HG02763 (cell line): ENCODE data around the gene CSTA.
A peak's percentile ranks its signal among the peaks of the same experiment; 100 is the strongest.

Source experiments
- ATAC-seq: cut with Tn5 transposase; IDR thresholded peaks from one replicate; pipeline ENCODE4 v1.9.1; 2021; ENCODE audit warnings: mild to moderate bottlenecking, moderate library complexity; ENCODE audit not compliant: unreplicated experiment

Gene CSTA

DNA sequence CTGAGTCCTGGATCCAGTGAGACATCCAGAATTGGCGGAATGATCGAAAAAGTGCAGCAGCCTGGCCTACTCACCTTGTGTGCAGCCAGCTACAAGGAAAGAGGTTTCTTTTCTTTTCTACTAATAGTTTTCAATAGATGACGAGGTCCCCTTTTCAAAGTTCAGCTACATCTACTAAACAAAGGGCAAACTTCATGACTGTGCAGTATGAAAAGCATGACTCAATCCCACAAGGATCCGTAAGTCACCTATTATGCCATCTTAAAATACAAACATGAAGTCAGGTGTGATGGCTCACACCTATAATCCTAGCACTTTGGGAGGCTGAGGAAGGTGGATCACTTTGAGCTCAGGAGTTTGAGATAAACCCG is 41.3 kb downstream of the CSTA start:
- ATAC-seq: no peak

DNA sequence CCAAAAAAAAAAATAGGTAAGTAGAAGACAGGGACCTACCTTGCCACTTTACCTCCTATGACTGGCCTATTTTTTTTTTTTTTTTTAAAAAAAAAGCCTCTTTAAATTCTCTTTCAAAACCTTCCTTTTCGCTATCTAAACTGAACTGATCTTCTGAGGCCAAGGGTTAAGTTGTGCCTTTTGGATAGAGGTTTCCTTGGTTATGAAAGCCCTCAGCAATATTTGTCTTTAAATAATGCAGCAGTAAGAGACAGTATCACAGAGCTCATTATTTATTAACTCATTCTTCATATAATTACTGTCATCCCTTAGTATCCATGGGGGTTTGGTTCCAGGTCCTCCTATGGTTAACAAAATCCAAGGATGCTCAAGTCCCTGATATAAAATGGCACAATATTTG is 49.0 kb downstream of the CSTA start:
- ATAC-seq: no peak

- ATAC-seq: no peak
Observed at GRCh38 chr3:122377975-122378374, 52.9 kb downstream of the CSTA start.

DNA sequence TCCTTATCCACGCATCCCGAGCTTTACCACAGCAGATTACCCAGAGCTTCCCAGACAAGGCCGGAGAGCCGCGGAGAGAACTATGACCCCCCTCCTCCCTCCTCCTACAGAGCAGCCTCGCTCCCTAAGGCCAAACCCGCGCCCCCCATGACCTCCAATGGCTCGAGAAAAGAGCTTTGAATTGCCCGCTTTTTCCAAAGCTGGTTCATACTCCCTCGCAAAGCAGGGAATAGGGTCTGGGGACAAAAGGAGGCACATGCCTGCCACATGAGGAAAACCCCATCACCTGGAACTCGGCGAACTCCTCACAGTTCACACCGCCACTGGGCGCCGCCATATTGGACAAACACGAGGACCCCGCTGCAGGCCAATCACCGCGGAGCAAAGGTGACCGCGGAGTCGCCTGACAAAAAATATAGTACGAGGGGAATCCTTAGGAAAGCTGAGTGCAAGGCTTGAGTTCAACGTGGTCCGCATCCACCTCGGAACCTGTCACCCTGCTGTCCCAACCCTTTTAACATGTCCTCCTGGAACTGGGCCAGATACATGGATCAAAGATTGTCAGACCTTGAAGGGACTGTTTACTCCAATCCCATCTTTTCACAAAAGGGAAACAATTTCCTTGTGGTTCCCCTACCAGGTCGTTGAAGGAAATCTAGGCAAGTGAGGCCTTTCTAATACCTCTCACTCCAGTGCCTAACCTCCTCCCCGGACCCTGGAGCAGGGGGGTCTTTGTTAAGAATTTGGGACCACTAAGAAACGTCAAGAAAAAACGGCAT is 58.0 kb downstream of the CSTA start, which contains the start of gene MIX23:
TSS of gene MIX23 (minus strand) at position 344 of the 779 bp plus-strand sequence. CDS start at position 337, 7 bp downstream.
- peak; percentile 43 for ATAC-seq

DNA sequence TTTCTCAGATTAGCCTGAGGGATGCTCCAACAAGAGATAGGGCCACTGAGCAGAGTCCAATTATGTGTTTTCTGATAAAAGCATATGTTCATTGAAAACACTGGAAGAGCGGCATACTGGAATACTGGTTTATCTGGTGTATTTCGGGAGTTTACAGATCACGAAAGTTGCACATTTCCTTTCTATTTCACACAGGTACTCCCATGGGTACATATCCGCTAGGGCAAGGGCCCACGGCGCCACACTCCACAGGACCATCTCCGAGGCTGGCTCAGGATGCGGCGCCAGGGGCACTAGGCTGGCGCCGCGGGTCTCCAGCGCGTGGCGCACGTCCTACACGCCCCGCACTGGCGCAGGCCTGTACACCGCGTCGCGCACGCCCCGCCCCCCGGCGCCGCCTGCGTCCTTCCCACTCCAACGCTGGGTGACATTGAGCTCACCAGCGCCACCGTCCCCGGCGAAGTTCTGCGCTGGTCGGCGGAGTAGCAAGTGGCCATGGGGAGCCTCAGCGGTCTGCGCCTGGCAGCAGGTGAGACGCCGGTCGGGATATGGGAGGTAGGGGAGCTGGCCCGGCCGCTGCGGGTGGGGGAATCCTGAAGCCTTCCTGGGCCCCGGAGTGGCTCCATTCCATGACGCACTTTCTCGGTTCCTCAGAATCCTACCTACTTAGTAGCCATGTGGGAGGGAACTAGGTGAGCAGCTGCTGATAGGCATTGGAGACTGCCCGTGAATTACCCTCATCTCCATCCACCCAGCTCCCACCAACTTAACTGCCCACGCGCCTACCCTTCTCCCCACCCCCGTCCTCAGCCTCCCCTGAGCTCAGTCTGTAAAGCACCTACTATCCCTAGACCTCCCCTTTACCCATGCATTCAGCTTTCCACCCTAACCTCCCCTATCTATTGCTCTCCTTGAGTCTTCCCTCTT is 59.0 kb downstream of the CSTA start, which contains the start of gene FAM162A:
TSS of gene FAM162A (plus strand) at position 412 of the 927 bp plus-strand sequence. CDS start at position 496, 84 bp downstream.
- peak; percentile 92 for ATAC-seq

DNA sequence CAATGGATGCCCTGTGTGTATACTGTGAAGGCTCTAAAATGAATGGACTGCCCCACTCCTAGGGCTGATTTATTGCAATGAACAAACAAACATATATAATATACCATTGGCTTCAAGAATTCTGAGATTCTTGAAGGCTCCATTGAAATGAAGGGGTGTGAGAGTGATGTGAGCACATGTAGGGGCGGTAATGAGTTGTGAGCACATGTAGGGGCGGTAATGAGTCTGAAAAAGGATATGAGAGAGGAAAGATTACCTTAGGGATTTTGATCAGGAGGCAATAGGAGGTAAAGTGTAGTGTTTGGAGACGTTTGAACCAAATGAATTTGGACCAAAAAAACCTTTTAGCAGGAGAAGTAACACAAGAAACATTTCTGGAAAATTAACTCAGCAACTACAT is 62.7 kb downstream of the CSTA start:
- no peak for ATAC-seq

- no peak for ATAC-seq
Observed at GRCh38 chr3:122389197-122389596, 64.1 kb downstream of the CSTA start.

GRCh38 chr3:122389892-122390291 is 64.8 kb downstream of the CSTA start:
- no peak for ATAC-seq

DNA sequence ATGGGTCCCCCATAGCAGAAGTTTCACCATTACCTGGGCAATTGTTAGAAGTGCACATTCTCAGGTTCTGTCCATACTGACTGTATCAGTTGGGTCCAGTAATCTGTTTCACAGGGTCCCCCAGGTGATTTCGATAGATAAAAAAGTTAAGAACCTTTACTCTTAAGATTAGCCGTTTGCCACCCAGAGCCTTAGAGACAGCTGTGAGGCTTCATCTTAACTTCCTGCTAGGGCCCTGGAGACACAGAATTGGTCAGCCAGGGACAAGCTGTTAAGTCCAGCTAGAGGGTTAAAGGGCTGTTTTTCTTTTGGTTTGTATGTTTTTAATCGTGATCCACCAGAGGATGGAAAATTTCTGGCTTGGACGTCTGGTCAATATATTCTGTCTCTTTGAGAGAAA is 65.6 kb downstream of the CSTA start:
- ATAC-seq: no peak
